Ascending aorta (tissue), 2 donors: ENCODE data around the gene SERAC1. TPM values are rescaled to one million over a fixed set of nuclear protein-coding genes. Genes with fewer than 3 reads are reported as not detected.

Experiments used
- DNase-seq, 2 donors: peaks; one replicate each; pipeline ENCODE4 v3.0.0-alpha.2; 2019; ENCODE audit warnings: low spot score in 2 of 2
- H3K27ac ChIP-seq, 2 donors: fragments of 200-600 bp; sonication (generic); one replicate each; pipeline ENCODE4 v1.5.1; 2016 to 2017; ENCODE audit warnings: mild to moderate bottlenecking in 1 of 2
- H3K27me3 ChIP-seq: fragments of 200-600 bp; sonication (generic); one replicate; pipeline ENCODE4 v1.5.1; 2017
- H3K36me3 ChIP-seq, 2 donors: fragments of 200-600 bp; sonication (generic); one replicate each; pipeline ENCODE4 v1.5.1; 2016
- H3K4me1 ChIP-seq, 2 donors: fragments of 200-600 bp; sonication (generic); one replicate each; pipeline ENCODE4 v1.5.1; 2016 to 2017; ENCODE audit warnings: mild to moderate bottlenecking in 1 of 2
- H3K4me3 ChIP-seq, 2 donors: fragments of 200-600 bp; sonication (generic); one replicate each; pipeline ENCODE4 v1.5.1; 2016 to 2017; ENCODE audit warnings: mild to moderate bottlenecking in 1 of 2
- H3K9me3 ChIP-seq, 2 donors: fragments of 200-600 bp; sonication (generic); one replicate each; pipeline ENCODE4 v1.5.1; 2016
- intact Hi-C: fragments of 100-400 bp; cut with DNase I; formaldehyde crosslinking; loops from one replicate; pipeline ENCODE4 v1.15.1; 2023
- total RNA-seq: library from RNA; depleted of rRNA; stranded (reverse); fragments of >200 nt; gene quantifications from one replicate; pipeline ENCODE4 v1.1.0, GENCODE V29; 2016
- TF ChIP-seq, protein P1 (sequence below), 3 experiments: fragments of 200-600 bp in 2 of 3; fragments of 450-650 bp in 1 of 3; sonication (generic) in 2 of 3; IDR thresholded peaks; one replicate each; pipeline ENCODE4 v1.5.1; 2016 to 2019; ENCODE audit warnings: antibody characterized with exemption in 3 of 3, mild to moderate bottlenecking in 1 of 3, moderate library complexity in 1 of 3

SERAC1 gene
- total RNA-seq, 1 donor from 2014 or later = 9.3 TPM

DNA sequence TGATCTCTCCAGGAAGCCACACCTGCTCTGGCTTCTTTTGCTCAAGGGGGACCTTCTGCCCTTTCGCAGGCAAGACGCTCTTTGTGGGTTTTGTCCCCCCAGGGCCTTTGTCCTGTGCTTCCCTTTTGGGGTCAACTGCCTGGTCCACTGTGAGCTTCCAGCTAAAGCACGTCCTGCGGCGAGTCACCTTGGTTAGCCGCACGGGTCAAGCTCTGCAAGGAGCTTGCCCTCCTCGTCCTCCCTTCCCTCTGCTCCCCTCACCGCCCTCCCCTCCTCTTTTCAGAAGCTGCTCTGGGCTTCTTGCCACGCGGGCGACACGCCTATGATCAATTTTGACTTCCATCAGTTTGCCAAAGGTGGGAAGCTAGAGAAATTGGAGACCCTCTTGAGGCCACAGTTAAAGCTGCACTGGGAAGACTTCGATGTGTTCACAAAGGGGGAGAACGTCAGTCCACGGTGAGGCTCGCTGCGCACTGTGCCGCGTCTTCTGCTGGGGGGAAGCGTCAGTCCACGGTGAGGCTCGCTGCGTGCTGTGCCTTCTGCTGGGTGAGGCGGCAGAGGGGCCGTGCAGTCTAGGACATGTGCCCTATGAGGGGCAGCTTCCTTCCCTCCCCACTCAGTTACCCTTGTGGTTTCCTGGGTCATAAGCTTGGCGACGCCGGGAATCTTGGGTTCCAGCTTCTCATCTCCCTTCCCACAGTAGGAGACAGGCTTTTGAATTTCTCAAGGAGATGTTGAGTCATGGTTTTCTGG, 106.2 kb downstream of the SERAC1 start:
- Histone ChIP-seq H3K27ac (peak overlapping the region; percentile 96 to 99), H3K4me3 (no peak overlapping the region), H3K36me3 (peaks cover 0 to 34% of the 10 kb centered on the region in 2 donors), H3K4me1 (peaks cover 10 to 24% of the 10 kb centered on the region in 2 donors), H3K9me3 (no peaks in the 10 kb centered on the region), H3K27me3 (no peaks in the 10 kb centered on the region)
- TF ChIP-seq, protein P1, sequence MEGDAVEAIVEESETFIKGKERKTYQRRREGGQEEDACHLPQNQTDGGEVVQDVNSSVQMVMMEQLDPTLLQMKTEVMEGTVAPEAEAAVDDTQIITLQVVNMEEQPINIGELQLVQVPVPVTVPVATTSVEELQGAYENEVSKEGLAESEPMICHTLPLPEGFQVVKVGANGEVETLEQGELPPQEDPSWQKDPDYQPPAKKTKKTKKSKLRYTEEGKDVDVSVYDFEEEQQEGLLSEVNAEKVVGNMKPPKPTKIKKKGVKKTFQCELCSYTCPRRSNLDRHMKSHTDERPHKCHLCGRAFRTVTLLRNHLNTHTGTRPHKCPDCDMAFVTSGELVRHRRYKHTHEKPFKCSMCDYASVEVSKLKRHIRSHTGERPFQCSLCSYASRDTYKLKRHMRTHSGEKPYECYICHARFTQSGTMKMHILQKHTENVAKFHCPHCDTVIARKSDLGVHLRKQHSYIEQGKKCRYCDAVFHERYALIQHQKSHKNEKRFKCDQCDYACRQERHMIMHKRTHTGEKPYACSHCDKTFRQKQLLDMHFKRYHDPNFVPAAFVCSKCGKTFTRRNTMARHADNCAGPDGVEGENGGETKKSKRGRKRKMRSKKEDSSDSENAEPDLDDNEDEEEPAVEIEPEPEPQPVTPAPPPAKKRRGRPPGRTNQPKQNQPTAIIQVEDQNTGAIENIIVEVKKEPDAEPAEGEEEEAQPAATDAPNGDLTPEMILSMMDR (IDR thresholded peaks at IDR 0.05) = no peak
- intact Hi-C loops = loop anchor here (1.0 to 10.0 kb wide), 3 partner anchors 36 to 417 kb away; partner anchors contain the start of gene SYNJ2
- no peak for DNase-seq

DNA sequence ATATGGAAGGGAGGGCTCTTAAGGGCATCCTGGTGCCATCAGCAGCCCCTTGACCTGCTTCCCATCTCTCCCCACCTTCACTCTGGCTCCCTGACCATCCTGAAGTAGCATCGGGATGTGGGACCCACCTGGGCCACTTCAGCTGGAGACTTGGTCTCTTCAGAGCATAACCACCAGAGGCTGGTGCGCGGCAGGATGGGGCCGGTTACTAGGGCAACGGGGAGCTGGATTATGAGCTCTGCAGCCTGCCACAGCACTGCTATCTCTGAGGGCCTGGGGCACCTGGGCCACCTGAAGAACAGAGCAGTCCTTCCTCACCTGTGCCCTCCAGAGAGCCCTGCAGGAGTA, 106.7 kb downstream of the SERAC1 start:
- H3K36me3 ChIP-seq = peaks cover 0 to 29% of the 10 kb centered on the region in 2 donors
- peak overlapping the region; percentile 96 to 99 for H3K27ac ChIP-seq
- no peaks in the 10 kb centered on the region for H3K9me3 ChIP-seq
- DNase-seq = no peak
- H3K4me3 ChIP-seq = no peak overlapping the region
- H3K4me1 ChIP-seq = peaks cover 10 to 24% of the 10 kb centered on the region in 2 donors
- intact Hi-C loops = loop anchor here (1.0 to 10.0 kb wide), 3 partner anchors 35 to 417 kb away; partner anchors contain the start of gene SYNJ2
- H3K27me3 ChIP-seq = no peaks in the 10 kb centered on the region
- TF ChIP-seq, protein P1 (IDR thresholded peaks at IDR 0.05) = no peak

DNA sequence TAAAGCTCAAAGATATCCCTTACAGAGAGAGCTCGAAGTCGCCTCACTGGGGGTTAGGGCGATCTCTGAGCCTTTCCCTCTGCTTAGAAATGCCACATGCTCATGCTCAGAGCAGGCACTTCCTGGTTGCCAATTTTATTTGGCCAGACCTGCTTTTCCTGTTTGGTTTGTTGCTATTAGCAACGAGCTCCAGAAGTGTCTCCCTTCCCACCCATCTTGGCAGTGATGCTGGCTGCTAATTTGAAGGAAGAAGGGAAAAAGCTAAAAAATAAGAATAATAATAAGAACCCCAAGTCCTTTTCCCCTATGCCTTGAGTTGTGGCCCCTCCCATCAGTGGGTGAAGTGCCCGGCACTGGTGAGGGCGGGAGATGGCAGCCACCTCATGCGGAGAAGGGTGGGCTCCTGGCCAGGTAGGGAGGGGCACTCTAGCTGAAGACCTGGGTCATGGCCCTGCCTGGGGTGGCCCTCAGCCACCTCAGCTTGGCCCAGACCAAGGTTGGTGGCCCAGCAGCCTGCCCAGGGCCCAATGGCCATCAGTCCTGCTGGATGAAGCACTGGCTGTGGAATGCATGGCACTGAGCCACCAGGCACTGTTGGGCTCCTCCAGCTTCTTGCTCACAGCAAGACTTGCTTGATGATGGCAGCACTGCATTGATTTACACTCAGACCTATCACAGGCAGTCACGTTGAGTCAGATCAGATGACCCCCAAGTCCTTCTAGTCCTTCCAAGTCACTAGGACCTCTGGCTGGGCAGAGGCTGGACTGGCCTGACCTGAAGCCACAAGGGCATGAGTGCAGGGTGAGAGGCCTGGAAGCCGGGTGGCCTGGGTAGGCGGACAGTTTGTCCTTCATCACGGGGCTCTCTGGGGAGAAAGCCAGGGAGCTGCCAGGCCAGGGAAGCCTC, 107.4 kb downstream of the SERAC1 start:
- Histone ChIP-seq H3K36me3 (peaks cover 0 to 28% of the 10 kb centered on the region in 2 donors), H3K27me3 (no peaks in the 10 kb centered on the region), H3K27ac (peak overlapping the region; percentile 96 to 99), H3K4me3 (peak overlapping the region in 1 of 2 donors; percentile 50), H3K4me1 (peaks cover 10 to 24% of the 10 kb centered on the region in 2 donors), H3K9me3 (no peaks in the 10 kb centered on the region)
- intact Hi-C loops = loop anchor here (1.0 to 10.0 kb wide), 4 partner anchors 18 to 416 kb away; partner anchors contain the start of gene SYNJ2
- TF ChIP-seq, protein P1 (IDR thresholded peaks at IDR 0.05) = no peak
- peak; percentile 78 to 97 for DNase-seq

Other genes starting within 250 kb of the SERAC1 start
- gene SYNJ2, start 186.4 kb downstream of the SERAC1 start, total RNA-seq = 3.0 TPM
- gene GTF2H5, start 88 bp upstream of the SERAC1 start, total RNA-seq = 17.0 TPM
- gene TULP4, start 144.2 kb upstream of the SERAC1 start, total RNA-seq = 18.5 TPM